ENCODE results near the gene PMM1. TPM values are rescaled to one million over a fixed set of nuclear protein-coding genes. Genes with fewer than 3 reads are reported as not detected.

Gene PMM1
- total and polyA plus RNA-seq, 12 donors, result 37.8 to 105 (median 62.1) TPM

- peak overlapping the region in 1 of 5 donors; percentile 30 for H3K27ac ChIP-seq
- DNase-seq, result no peak
- H3K4me3 ChIP-seq, result no peak overlapping the region
- peaks cover 0 to 62% of the 10 kb centered on the region in 2 donors for H3K36me3 ChIP-seq (replicated peaks in 1 of 2)
- WGBS, 4 donors, result 80 to 86% (median 83%) methylated on average over 8 to 18 of the region's 18 CpGs
- H3K27me3 ChIP-seq, result no peaks in the 10 kb centered on the region
- H3K9me3 ChIP-seq (replicated peaks in 1 of 3), result no peaks in the 10 kb centered on the region
- H3K4me1 ChIP-seq (replicated peaks in 1 of 2), result peaks cover 0 to 10% of the 10 kb centered on the region in 2 donors
- intact Hi-C loops (cut with DNase I), result no loop called here
- TF ChIP-seq POLR2A (IDR thresholded peaks at IDR 0.05) (no peak), CTCF (IDR thresholded peaks at IDR 0.05) (no peak)
Measured at GRCh38 chr22:41530890-41531714, 58.5 kb downstream of the PMM1 start.

GRCh38 chr22:41528938-41529561 lies 60.6 kb downstream of the PMM1 start:
- H3K9me3 ChIP-seq (replicated peaks in 1 of 3), result no peaks in the 10 kb centered on the region
- H3K4me1 ChIP-seq (replicated peaks in 1 of 2), result peaks cover 6 to 30% of the 10 kb centered on the region in 2 donors
- H3K27me3 ChIP-seq, result no peaks in the 10 kb centered on the region
- H3K36me3 ChIP-seq (replicated peaks in 1 of 2), result peaks cover 0 to 79% of the 10 kb centered on the region in 2 donors
- WGBS, 4 donors, result 76 to 81% (median 78%) methylated on average over 8 to 13 of the region's 13 CpGs
- H3K4me3 ChIP-seq, result no peak overlapping the region
- DNase-seq, result peak in 2 of 7 donors; percentile 45 to 49
- intact Hi-C loops (cut with DNase I), result no loop called here
- TF ChIP-seq POLR2A (IDR thresholded peaks at IDR 0.05) (no peak), CTCF (IDR thresholded peaks at IDR 0.05) (no peak)
- H3K27ac ChIP-seq, result peak overlapping the region in 2 of 5 donors; percentile 10 to 44

- H3K27ac ChIP-seq, result peak overlapping the region in 1 of 5 donors; percentile 94
- H3K4me3 ChIP-seq, result no peak overlapping the region
- no peak for TF ChIP-seq CTCF (IDR thresholded peaks at IDR 0.05)
- peak in 1 of 2 donors; percentile 4 for TF ChIP-seq POLR2A (IDR thresholded peaks at IDR 0.05)
- H3K4me1 ChIP-seq (replicated peaks in 1 of 2), result peaks cover 14 to 38% of the 10 kb centered on the region in 2 donors
- H3K9me3 ChIP-seq (replicated peaks in 1 of 3), result no peaks in the 10 kb centered on the region
- intact Hi-C loops (cut with DNase I), result no loop called here
- H3K36me3 ChIP-seq (replicated peaks in 1 of 2), result peaks cover 0 to 79% of the 10 kb centered on the region in 2 donors
- 78 to 86% (median 84%) methylated on average over 14 to 16 of the region's 16 CpGs for WGBS, 4 donors
- no peaks in the 10 kb centered on the region for H3K27me3 ChIP-seq
- peak in 1 of 7 donors; percentile 40 for DNase-seq
Measured at GRCh38 chr22:41528132-41528766, 61.4 kb downstream of the PMM1 start.

Other genes with a start within 250 kb of the PMM1 start
- 10 to 100 TPM in 8 of 9 donors, 1 to 10 TPM in 1; 7.2 to 33.9 (median 23.2) TPM for gene TEF, start 207.9 kb downstream of the PMM1 start, total RNA-seq
- 10 to 100 TPM; 11.8 to 17.5 (median 15.2) TPM for gene TEF, start 207.9 kb downstream of the PMM1 start, polyA plus RNA-seq
- 100 to 1,000 TPM in 1 of 9 donors, 10 to 100 TPM in 8; 16.2 to 117 (median 56.7) TPM for gene TOB2, start 143.0 kb downstream of the PMM1 start, total RNA-seq
- gene TOB2, start 143.0 kb downstream of the PMM1 start, polyA plus RNA-seq, result 10 to 100 TPM; 14.7 to 24.1 (median 20.6) TPM
- gene PHF5A, start 121.1 kb downstream of the PMM1 start, total RNA-seq, result 10 to 100 TPM; 18.2 to 49.0 (median 27.8) TPM
- 10 to 100 TPM; 29.5 to 50.8 (median 38.4) TPM for gene PHF5A, start 121.1 kb downstream of the PMM1 start, polyA plus RNA-seq
- gene ACO2, start 120.7 kb downstream of the PMM1 start, total RNA-seq, result 100 to 1,000 TPM; 104 to 212 (median 146) TPM
- gene ACO2, start 120.7 kb downstream of the PMM1 start, polyA plus RNA-seq, result 100 to 1,000 TPM in 1 of 3 donors, 10 to 100 TPM in 2; 35.5 to 135 (median 64.8) TPM
- 10 to 100 TPM; 18.7 to 92.6 (median 37.9) TPM for gene POLR3H, start 45.4 kb downstream of the PMM1 start, total RNA-seq
- 10 to 100 TPM; 45.1 to 61.5 (median 53.6) TPM for gene POLR3H, start 45.4 kb downstream of the PMM1 start, polyA plus RNA-seq
- gene CSDC2, start 28.8 kb downstream of the PMM1 start, total RNA-seq, result 100 to 1,000 TPM in 7 of 9 donors, 10 to 100 TPM in 1, 1 to 10 TPM in 1; 7.4 to 281 (median 182) TPM
- 100 to 1,000 TPM in 2 of 3 donors, 1 to 10 TPM in 1; 7.5 to 368 (median 212) TPM for gene CSDC2, start 28.8 kb downstream of the PMM1 start, polyA plus RNA-seq
- 10 to 100 TPM; 11.4 to 64.7 (median 29.3) TPM for gene DESI1, start 31.2 kb upstream of the PMM1 start, total RNA-seq
- gene DESI1, start 31.2 kb upstream of the PMM1 start, polyA plus RNA-seq, result 10 to 100 TPM; 47.5 to 82.8 (median 58.7) TPM
- gene XRCC6, start 31.5 kb upstream of the PMM1 start, total RNA-seq, result 100 to 1,000 TPM; 211 to 498 (median 242) TPM
- gene XRCC6, start 31.5 kb upstream of the PMM1 start, polyA plus RNA-seq, result 100 to 1,000 TPM; 122 to 475 (median 216) TPM
- gene SNU13, start 99.0 kb upstream of the PMM1 start, total RNA-seq, result 100 to 1,000 TPM; 107 to 266 (median 166) TPM
- 100 to 1,000 TPM; 152 to 446 (median 241) TPM for gene SNU13, start 99.0 kb upstream of the PMM1 start, polyA plus RNA-seq
- gene MEI1, start 109.7 kb upstream of the PMM1 start, total RNA-seq, result 1 to 10 TPM in 5 of 9 donors, under 1 TPM in 3, not detected in 1; 0.36 to 3.7 (median 1.2) TPM
- 1 to 10 TPM in 2 of 3 donors, under 1 TPM in 1; 0.81 to 3.2 (median 2.7) TPM for gene MEI1, start 109.7 kb upstream of the PMM1 start, polyA plus RNA-seq
- gene CCDC134, start 210.8 kb upstream of the PMM1 start, total RNA-seq, result 10 to 100 TPM; 24.9 to 64.4 (median 36.4) TPM
- 10 to 100 TPM in 1 of 3 donors, 1 to 10 TPM in 2; 4.9 to 28.0 (median 6.8) TPM for gene CCDC134, start 210.8 kb upstream of the PMM1 start, polyA plus RNA-seq
- gene SREBF2, start 243.3 kb upstream of the PMM1 start, total RNA-seq, result 100 to 1,000 TPM in 8 of 9 donors, 10 to 100 TPM in 1; 67.5 to 263 (median 152) TPM
- 100 to 1,000 TPM in 2 of 3 donors, 10 to 100 TPM in 1; 85.7 to 209 (median 104) TPM for gene SREBF2, start 243.3 kb upstream of the PMM1 start, polyA plus RNA-seq

All from adrenal gland (tissue), 12 donors.